DMS 273 treated with DMSO at 0.1 percent for 48 hours (cell line): ENCODE results near the gene TMEM169.

ENCODE experiments used
- DNase-seq: peaks from one replicate; lab custom pipeline; 2025; lab: John Stamatoyannopoulos, UW

The TMEM169 gene

GRCh38 chr2:216081487-216082116 lies at the start of gene TMEM169, which contains the start of gene PECR:
Gene TMEM169 (plus strand): TSS chr2:216081919. CDS start chr2:216095964, 14,045 bp downstream.
Gene PECR (minus strand): TSS chr2:216081809. CDS start chr2:216081741, 68 bp downstream.
- DNase-seq, result peak; percentile 29

- no peak for DNase-seq
Observed at GRCh38 chr2:216031960-216032689, 49.6 kb upstream of the TMEM169 start.

DNA sequence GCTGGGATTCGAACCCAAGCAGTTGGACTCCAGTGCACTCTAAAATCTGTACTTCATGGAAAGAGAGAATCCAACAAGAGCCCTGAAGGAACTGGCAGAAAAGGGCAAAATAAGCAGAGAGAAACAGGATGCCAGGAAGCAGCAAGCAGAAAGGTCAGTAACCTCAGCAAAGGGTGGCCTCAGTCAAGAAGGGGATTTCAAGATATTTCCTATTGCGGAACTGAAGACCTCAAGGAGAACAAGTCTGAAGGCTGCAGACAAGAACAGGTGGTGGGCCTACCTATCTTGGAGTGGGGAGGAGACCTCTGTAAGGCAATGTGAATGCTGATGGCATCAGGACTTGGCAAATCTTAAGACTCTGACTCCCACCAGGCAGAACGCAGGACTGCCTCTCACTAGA lies 48.3 kb upstream of the TMEM169 start:
- no peak for DNase-seq

DNA sequence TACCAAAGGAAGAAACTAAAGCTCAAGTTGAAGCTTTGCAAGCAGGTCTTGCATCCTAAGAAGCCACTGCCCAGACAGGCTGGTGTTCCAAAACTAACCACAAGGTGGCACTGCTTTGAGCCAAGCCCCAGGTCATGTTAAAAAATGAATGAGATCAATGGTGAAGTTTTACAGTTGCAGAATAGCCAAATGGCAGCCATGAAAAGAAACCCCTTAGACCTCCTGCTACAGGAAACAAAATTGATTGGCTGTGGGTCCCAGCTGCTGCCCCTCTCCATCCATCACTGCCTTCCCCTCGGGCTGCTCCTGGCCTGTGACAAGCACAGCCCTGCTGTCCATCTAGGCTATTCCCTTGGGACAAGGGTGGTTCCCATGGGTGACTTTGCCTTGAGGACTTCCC lies 47.7 kb upstream of the TMEM169 start:
- DNase-seq, result peak; percentile 12

DNA sequence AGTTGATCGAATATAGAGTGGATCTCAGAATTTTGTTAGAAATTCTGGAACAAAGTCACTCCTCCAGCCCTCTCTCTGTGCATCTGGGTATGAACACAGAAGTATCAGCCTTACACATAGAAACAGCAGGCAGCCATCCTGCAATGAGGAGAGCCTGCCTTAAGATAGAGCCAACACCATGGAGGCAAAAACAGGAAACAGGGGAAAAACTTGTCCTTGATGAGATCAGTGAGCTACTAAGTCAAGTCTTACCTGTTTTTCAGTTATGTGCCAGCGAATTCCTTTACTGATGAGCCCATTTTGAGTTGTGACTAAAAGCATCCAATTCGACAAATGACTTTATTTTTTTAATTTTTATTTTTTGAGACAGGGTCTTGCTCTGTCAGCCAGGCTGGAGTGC lies 41.8 kb upstream of the TMEM169 start:
- DNase-seq, result no peak

DNA sequence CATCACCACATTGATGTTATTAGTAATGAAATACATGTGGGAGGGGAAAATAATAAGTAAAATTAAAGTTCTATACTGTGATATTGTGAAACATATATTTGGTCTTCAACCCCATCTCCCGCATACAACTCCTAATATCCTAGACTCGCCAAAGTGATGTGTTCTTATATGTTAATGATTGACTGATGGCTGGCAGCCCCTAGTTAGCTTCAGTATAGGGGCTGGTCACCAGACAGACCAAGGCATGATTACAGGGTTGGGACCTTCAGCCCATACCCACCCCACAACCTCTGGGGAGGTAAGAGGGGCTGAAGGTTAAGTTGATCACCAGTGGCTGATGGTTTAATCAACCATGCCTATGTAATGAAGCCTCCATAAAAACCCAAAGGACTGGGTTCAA lies 40.3 kb upstream of the TMEM169 start:
- no peak for DNase-seq

GRCh38 chr2:216043949-216044348 lies 37.8 kb upstream of the TMEM169 start:
- DNase-seq, result no peak

GRCh38 chr2:216044883-216045486 lies 36.7 kb upstream of the TMEM169 start:
- no peak for DNase-seq

- DNase-seq, result no peak
Observed at GRCh38 chr2:216047397-216047796, 34.3 kb upstream of the TMEM169 start.

- no peak for DNase-seq
Observed at GRCh38 chr2:216049452-216049851, 32.3 kb upstream of the TMEM169 start.

DNA sequence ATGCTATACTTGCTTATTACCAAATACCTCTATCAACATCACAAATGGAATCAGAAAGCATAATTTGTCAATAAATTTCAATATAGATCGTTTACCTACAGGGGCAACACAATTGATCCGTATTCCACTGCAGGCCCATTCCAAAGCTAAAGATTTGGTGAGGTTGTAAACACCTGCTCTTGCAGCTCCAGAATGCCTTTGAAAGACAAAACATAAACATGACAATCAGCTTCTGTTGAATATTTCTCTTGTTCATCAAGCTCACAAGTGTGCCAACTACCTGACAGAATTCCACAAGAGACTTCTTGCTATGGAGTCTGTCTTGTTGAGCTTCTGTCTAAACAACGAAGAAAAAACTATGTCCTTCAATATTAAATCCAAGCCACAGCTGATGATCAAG lies 30.4 kb upstream of the TMEM169 start:
- no peak for DNase-seq

DNA sequence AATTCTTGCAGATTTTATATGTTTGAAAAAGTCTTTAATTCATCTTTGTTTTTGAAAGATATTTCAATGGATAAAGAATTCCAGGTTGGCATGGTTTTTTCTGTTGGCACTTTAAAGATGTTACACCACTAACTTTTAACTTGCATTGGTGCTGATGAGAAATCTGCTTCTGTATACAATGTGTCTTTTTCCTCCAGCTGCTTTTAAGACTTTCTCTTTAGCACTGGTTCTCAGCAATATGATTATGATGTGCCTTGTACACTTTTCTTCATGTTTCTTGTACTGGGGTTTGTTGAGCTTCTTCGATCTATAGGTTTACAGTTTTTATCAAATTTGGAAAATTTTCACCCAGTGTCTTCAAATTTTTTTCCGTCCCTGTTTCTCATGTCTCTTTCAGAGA lies 29.3 kb upstream of the TMEM169 start:
- DNase-seq, result no peak

GRCh38 chr2:216055680-216056079 lies 26.0 kb upstream of the TMEM169 start:
- no peak for DNase-seq

DNA sequence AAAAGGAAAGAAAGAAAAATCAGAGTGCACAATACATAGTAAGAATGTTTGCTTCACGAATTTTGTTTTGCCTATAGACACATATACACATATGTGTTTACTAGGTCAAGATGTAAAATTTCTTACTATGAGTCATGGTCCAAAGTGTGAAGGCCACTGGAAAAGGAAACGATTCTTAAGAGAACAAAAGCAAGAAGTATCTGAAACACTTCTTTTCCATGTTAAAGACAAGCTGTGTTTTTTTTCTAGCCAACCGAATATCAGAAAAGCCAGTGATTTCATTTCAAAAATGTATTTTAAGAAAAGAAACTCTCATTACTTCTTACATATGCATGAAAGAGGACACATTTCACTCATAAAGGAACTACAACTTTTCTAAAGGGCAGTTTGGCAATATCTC lies 25.0 kb upstream of the TMEM169 start:
- DNase-seq, result no peak

GRCh38 chr2:216057688-216058193 lies 24.0 kb upstream of the TMEM169 start:
- DNase-seq, result no peak

DNA sequence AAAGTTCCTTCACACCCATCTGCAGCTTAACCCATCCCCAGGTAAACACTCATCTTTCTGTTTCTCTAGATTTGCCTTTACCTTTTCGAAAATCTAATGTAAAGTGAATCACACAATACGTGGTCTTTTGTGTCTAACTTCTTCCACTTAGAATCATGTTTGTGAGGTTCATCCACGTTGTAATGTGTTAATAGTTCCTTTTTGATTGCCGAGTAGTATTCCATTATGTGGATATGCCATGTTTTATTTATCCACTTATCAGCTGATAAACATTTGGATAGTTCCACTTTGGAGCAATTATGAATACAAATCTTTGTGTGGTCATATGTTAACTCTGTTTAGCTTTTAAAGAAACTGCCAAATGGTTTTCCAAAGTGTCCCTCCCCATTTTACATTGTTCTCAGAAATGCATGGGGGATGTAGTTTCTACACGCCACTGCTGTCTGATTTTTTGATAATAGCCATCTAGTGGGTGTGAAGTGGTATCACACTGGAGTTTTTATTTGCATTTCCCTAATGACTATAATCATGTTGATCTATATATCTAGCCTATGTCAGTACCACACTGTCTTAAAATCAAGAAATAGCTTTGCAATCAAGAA lies 22.4 kb upstream of the TMEM169 start:
- no peak for DNase-seq

GRCh38 chr2:216064014-216064630 lies 17.6 kb upstream of the TMEM169 start:
- DNase-seq, result no peak

DNA sequence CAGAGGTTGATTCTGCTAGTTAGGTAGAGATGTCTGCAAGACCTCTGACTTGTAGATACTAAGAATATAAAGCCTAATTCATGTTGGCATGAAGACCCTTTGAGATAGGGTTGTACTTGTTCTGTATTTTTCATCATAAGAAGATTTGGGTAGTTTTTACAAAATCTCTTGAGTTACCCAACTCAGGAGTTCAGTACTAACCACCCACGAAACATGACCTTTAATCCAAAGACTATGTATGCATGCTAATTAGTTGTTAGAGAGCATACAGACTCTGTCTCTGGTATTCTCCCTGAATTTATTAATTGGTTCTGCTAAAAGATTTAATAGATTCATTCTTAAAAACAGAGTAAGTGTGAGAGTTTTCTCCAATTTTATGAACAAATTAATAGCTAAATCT lies 17.1 kb upstream of the TMEM169 start:
- no peak for DNase-seq

DNA sequence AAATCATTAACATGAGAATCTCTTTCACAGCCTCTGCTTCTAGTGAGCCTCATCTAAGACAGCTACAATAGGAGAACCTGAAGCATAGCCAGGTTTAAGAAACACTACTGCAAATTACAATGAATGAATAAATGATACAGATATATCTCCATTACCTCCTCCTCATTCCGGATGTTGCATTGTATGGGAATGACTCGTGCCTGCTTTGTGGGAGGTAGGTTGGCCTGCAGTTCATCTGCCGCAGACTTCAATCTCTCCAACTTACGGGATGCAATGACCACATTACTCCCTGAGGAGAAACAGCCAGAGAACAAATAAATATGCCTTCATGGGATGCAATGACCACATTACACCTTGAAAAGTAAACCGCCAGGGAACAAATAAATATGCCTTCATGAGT lies 15.5 kb upstream of the TMEM169 start:
- DNase-seq, result no peak

- DNase-seq, result no peak
Observed at GRCh38 chr2:216069028-216069427, 12.7 kb upstream of the TMEM169 start.

DNA sequence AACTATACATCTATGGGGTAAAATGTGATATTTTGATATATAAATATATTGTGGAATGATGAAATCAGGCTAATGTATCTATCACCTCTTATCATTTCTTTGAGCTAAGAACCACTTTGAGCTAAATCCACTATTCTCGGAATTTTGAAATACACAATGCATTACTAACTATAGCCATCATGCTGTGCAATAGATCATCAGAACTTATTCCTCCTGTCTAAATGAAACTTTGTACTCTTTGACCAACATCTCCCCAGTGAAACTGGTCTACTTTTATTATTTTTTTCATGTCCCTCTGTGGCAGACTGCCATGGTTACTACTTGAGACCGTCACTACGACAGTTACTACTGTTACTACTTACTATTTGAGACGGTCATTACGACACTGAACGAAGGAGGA lies 11.5 kb upstream of the TMEM169 start:
- no peak for DNase-seq
